Measurements from ENCODE around the gene GALNT16.

GALNT16 gene

DNA sequence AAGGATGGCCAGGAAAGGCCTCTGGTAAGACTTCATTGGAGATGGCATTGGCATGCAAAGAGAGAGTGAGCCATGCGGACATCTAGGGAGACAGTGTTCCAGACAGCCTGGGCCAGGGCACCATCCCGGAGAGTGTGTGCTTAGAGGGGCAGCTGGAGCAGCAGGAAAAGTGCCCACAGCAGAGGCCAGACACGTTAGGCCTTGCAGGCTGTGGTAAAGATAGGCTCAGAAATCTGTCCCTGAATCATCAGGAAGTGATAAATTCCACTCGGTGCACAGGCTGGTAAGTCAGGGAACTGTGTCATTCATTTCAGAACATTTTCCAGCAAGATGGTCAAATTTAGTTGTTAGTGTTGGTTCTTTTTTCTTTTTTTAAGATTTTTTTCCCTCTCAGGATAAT lies 8.8 kb downstream of the GALNT16 start:
- H3K27ac ChIP-seq (replicated peaks), result no peak overlapping the region
- TF ChIP-seq, protein P1, sequence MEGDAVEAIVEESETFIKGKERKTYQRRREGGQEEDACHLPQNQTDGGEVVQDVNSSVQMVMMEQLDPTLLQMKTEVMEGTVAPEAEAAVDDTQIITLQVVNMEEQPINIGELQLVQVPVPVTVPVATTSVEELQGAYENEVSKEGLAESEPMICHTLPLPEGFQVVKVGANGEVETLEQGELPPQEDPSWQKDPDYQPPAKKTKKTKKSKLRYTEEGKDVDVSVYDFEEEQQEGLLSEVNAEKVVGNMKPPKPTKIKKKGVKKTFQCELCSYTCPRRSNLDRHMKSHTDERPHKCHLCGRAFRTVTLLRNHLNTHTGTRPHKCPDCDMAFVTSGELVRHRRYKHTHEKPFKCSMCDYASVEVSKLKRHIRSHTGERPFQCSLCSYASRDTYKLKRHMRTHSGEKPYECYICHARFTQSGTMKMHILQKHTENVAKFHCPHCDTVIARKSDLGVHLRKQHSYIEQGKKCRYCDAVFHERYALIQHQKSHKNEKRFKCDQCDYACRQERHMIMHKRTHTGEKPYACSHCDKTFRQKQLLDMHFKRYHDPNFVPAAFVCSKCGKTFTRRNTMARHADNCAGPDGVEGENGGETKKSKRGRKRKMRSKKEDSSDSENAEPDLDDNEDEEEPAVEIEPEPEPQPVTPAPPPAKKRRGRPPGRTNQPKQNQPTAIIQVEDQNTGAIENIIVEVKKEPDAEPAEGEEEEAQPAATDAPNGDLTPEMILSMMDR (IDR thresholded peaks at IDR 0.05; ENCODE audit: insufficient read depth, low read length), result no peak
- DNase-seq (ENCODE audit: low read depth in 1 of 2, low spot score in 1 of 2), result no peak
- no peak overlapping the region for H3K4me3 ChIP-seq (replicated peaks; ENCODE audit: insufficient read depth, low read length)
- no peaks in the 10 kb centered on the region for H3K27me3 ChIP-seq (ENCODE audit: insufficient read depth, poor library complexity, severe bottlenecking)

DNA sequence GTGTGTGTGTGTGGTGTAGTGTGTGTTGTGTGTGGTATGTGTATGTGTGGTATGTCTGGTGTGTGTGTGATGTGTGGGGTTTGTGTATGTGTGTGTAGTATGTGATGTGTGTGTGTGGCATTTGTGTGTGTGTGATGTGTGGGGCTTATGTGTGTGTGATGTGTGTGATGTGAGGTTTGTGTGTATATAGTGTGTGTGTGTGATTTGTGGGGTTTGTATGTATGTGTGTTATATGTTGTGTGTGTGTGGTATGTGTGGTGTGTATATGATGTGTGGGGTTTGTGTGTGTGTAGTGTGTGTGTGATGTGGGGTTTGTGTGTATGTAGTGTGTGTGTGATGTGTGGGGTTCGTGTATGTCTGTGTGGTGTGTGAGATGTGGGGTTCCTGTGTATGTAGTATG lies 9.4 kb downstream of the GALNT16 start:
- no peak for DNase-seq (ENCODE audit: low read depth in 1 of 2, low spot score in 1 of 2)
- no peaks in the 10 kb centered on the region for H3K27me3 ChIP-seq (ENCODE audit: insufficient read depth, poor library complexity, severe bottlenecking)
- no peak overlapping the region for H3K27ac ChIP-seq (replicated peaks)
- H3K4me3 ChIP-seq (replicated peaks; ENCODE audit: insufficient read depth, low read length), result no peak overlapping the region
- TF ChIP-seq, protein P1 (IDR thresholded peaks at IDR 0.05; ENCODE audit: insufficient read depth, low read length), result no peak
- TF ChIP-seq GABPA (IDR thresholded peaks at IDR 0.05; ENCODE audit: low read depth), result no peak
- TF ChIP-seq, protein P2, sequence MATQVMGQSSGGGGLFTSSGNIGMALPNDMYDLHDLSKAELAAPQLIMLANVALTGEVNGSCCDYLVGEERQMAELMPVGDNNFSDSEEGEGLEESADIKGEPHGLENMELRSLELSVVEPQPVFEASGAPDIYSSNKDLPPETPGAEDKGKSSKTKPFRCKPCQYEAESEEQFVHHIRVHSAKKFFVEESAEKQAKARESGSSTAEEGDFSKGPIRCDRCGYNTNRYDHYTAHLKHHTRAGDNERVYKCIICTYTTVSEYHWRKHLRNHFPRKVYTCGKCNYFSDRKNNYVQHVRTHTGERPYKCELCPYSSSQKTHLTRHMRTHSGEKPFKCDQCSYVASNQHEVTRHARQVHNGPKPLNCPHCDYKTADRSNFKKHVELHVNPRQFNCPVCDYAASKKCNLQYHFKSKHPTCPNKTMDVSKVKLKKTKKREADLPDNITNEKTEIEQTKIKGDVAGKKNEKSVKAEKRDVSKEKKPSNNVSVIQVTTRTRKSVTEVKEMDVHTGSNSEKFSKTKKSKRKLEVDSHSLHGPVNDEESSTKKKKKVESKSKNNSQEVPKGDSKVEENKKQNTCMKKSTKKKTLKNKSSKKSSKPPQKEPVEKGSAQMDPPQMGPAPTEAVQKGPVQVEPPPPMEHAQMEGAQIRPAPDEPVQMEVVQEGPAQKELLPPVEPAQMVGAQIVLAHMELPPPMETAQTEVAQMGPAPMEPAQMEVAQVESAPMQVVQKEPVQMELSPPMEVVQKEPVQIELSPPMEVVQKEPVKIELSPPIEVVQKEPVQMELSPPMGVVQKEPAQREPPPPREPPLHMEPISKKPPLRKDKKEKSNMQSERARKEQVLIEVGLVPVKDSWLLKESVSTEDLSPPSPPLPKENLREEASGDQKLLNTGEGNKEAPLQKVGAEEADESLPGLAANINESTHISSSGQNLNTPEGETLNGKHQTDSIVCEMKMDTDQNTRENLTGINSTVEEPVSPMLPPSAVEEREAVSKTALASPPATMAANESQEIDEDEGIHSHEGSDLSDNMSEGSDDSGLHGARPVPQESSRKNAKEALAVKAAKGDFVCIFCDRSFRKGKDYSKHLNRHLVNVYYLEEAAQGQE (IDR thresholded peaks at IDR 0.05; ENCODE audit: insufficient replicate concordance, low read depth), result no peak
- TF ChIP-seq SPI1 (IDR thresholded peaks at IDR 0.05; ENCODE audit: borderline replicate concordance, low read depth), result no peak
- no peak for TF ChIP-seq POLR2AphosphoS5 (IDR thresholded peaks at IDR 0.05; ENCODE audit: low read depth)

DNA sequence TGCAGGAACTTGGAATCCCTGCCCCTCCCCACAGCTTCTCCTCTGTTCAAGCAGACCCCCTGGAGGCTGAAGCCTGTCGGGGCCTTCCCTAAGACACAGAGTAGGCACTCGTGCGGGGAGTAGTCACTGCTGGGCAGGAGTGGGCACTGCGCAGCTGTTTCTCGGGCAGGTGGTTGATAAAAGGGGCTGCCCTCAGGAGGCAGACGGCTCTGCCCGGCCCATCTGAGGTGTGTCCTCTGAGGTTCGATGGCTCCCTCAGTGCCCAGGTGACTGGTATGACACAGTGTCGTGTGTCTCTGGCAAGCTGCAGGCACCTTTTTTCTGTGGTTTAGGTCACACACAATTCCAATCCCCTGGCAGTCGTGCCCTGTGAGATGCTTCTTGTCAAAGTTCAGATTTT lies 10.1 kb downstream of the GALNT16 start:
- Histone ChIP-seq H3K4me3 (replicated peaks; ENCODE audit: insufficient read depth, low read length) (no peak overlapping the region), H3K27me3 (ENCODE audit: insufficient read depth, poor library complexity, severe bottlenecking) (no peaks in the 10 kb centered on the region), H3K27ac (replicated peaks) (no peak overlapping the region)
- DNase-seq (ENCODE audit: low read depth in 1 of 2, low spot score in 1 of 2), result no peak
- TF ChIP-seq SPI1 (IDR thresholded peaks at IDR 0.05; ENCODE audit: borderline replicate concordance, low read depth), result no peak
- TF ChIP-seq, protein P2 (IDR thresholded peaks at IDR 0.05; ENCODE audit: insufficient replicate concordance, low read depth), result no peak

DNA sequence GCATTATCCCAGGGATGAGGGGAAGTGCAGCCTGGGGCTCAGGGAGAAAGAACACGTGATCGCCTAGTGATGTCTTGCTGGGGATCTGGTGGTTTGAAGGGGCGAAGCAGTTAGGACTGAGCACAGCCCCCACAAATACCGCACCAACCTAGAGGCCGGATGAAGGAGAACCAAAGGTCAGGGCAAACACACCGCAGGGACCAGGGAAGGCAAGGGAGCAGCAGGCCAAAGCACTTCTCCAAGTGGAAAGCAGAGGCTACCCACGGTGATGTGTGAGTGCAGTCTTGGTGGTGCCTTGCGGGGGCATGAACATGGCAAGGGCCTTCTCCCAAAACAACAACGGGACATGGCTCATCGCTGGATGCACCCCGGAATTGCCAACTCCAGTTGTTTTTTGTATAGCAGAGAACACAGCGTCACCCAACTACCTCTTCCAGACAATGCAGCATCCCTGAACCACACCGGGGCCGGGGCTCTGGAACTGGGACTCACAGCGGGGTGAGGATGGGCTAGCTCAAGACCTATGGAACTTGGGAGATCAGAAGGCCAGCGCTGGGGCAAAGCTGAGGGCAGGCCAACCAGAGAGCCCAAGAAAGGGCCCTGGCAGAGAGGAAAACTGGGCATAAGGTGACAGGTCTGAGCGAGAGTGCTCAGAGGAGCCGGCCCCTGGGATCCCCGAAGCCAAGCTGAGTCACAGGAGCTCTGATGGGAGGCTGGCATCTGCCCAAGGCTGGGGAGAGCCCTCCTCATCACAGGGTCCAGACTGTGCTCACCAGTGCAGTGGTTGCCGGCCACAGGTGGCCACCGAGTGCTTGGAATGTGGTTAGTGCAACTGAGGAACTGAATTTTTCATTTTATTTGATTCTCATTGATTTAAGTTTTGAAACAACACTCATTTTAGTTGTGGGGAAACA lies 11.1 kb downstream of the GALNT16 start:
- H3K27me3 ChIP-seq (ENCODE audit: insufficient read depth, poor library complexity, severe bottlenecking), result no peaks in the 10 kb centered on the region
- TF ChIP-seq, protein P1 (IDR thresholded peaks at IDR 0.05; ENCODE audit: insufficient read depth, low read length), result no peak
- TF ChIP-seq GABPA (IDR thresholded peaks at IDR 0.05; ENCODE audit: low read depth), result no peak
- TF ChIP-seq SPI1 (IDR thresholded peaks at IDR 0.05; ENCODE audit: borderline replicate concordance, low read depth), result no peak
- no peak overlapping the region for H3K27ac ChIP-seq (replicated peaks)
- DNase-seq (ENCODE audit: low read depth in 1 of 2, low spot score in 1 of 2), result no peak
- no peak overlapping the region for H3K4me3 ChIP-seq (replicated peaks; ENCODE audit: insufficient read depth, low read length)
